Anterior cingulate cortex (tissue), 58 donors: ENCODE results near the gene PGGT1B.
A peak's percentile ranks its signal among the peaks of the same experiment; 100 is the strongest.

ENCODE experiments used
- DNase-seq, 58 donors: peaks; one replicate each; lab custom pipeline; 2025; lab: John Stamatoyannopoulos, UW

Gene PGGT1B

GRCh38 chr5:115186794-115187193 is 75.9 kb downstream of the PGGT1B start:
- DNase-seq: no peak

GRCh38 chr5:115184770-115185169 is 77.9 kb downstream of the PGGT1B start:
- DNase-seq: no peak

GRCh38 chr5:115181757-115182156 is 80.9 kb downstream of the PGGT1B start:
- no peak for DNase-seq

- peak in 10 of 58 donors; percentile 5 to 59 (median 24) for DNase-seq
Observed at GRCh38 chr5:115180165-115180709, 82.4 kb downstream of the PGGT1B start.

- DNase-seq: peak in 7 of 58 donors; percentile 7 to 46 (median 12)
Observed at GRCh38 chr5:115179394-115180164, 83.1 kb downstream of the PGGT1B start.

GRCh38 chr5:115179030-115179393 is 83.7 kb downstream of the PGGT1B start:
- peak in 3 of 58 donors; percentile 5 to 12 (median 12) for DNase-seq

- peak in 3 of 58 donors; percentile 4 to 13 (median 6) for DNase-seq
Observed at GRCh38 chr5:115170929-115171510, 91.7 kb downstream of the PGGT1B start.

GRCh38 chr5:115170134-115170928 is 92.3 kb downstream of the PGGT1B start:
- peak in 14 of 58 donors; percentile 9 to 75 (median 45) for DNase-seq

GRCh38 chr5:115169487-115170133 is 93.1 kb downstream of the PGGT1B start, which contains the start of gene TRIM36:
Gene TRIM36 (minus strand): TSS chr5:115169908. CDS start chr5:115169634, 274 bp downstream.
- peak in 57 of 58 donors; percentile 42 to 93 (median 88) for DNase-seq

GRCh38 chr5:115168829-115169486 is 93.7 kb downstream of the PGGT1B start:
- DNase-seq: peak in 5 of 58 donors; percentile 38 to 56 (median 46)

GRCh38 chr5:115166744-115167393 is 95.8 kb downstream of the PGGT1B start:
- no peak for DNase-seq

GRCh38 chr5:115165790-115166189 is 96.9 kb downstream of the PGGT1B start:
- DNase-seq: no peak

GRCh38 chr5:115160975-115161475 is 101.7 kb downstream of the PGGT1B start:
- no peak for DNase-seq
